Measurements from ENCODE around the gene R3HDM2.

The R3HDM2 gene

GRCh38 chr12:57218030-57218853 lies 212.6 kb downstream of the R3HDM2 start:
- Histone ChIP-seq H3K27ac (no peak overlapping the region), H3K9me3 (replicated peaks in 1 of 11) (no peaks in the 10 kb centered on the region), H3K4me1 (peaks cover 43 to 53% (median 48%) of the 10 kb centered on the region in 10 experiments), H3K4me3 (no peak overlapping the region), H3K27me3 (peaks cover 97 to 100% (median 99%) of the 10 kb centered on the region in 11 experiments), H3K36me3 (peaks cover 0 to 5% (median 0%) of the 10 kb centered on the region in 11 experiments; a peak in 1 of 22 replicates), H3K4me2 (peak overlapping the region in 3 of 11 experiments; percentile 98 to 100 (median 99); a peak in 1 of 22 replicates), H3K9ac (no peak overlapping the region), H4K20me1 (peaks cover 24 to 94% (median 68%) of the 10 kb centered on the region in 11 experiments; a peak in 21 of 22 replicates)
- TF ChIP-seq Cebpa-rat (IDR thresholded peaks at IDR 0.05): no peak

- Histone ChIP-seq H3K27me3 (peaks cover 86 to 89% (median 88%) of the 10 kb centered on the region in 11 experiments), H3K4me1 (peaks cover 48 to 60% (median 53%) of the 10 kb centered on the region in 10 experiments), H3K4me2 (peak overlapping the region; percentile 88 to 100 (median 98)), H3K27ac (no peak overlapping the region), H3K4me3 (peak overlapping the region; percentile 47 to 71 (median 60)), H3K9ac (peak overlapping the region in 9 of 11 experiments; percentile 1 to 63 (median 41); a peak in 12 of 22 replicates), H3K36me3 (peaks cover 0 to 13% (median 0%) of the 10 kb centered on the region in 11 experiments; a peak in 10 of 22 replicates), H3K9me3 (replicated peaks in 1 of 11) (no peaks in the 10 kb centered on the region), H4K20me1 (peaks cover 32 to 92% (median 67%) of the 10 kb centered on the region in 11 experiments)
- TF ChIP-seq Cebpa-rat (IDR thresholded peaks at IDR 0.05): no peak
Measured at GRCh38 chr12:57216921-57217879, 213.6 kb downstream of the R3HDM2 start.

- TF ChIP-seq Cebpa-rat (IDR thresholded peaks at IDR 0.05): no peak
- no peaks in the 10 kb centered on the region for H3K9me3 ChIP-seq (replicated peaks in 1 of 11)
- peaks cover 77 to 80% (median 79%) of the 10 kb centered on the region in 11 experiments for H3K27me3 ChIP-seq
- H3K4me2 ChIP-seq: peak within 1 kb of the TSS; percentile 88 to 100 (median 98)
- H3K4me3 ChIP-seq: peak within 1 kb of the TSS; percentile 47 to 71 (median 60)
- no peak within 1 kb of the TSS for H3K27ac ChIP-seq
- H3K4me1 ChIP-seq: peaks cover 47 to 66% (median 60%) of the 10 kb centered on the region in 10 experiments
- peak within 1 kb of the TSS in 9 of 11 experiments; percentile 22 to 63 (median 41); a peak in 13 of 22 replicates for H3K9ac ChIP-seq
- peaks cover 41 to 92% (median 61%) of the 10 kb centered on the region in 11 experiments for H4K20me1 ChIP-seq
- H3K36me3 ChIP-seq: peaks cover 0 to 22% (median 0%) of the 10 kb centered on the region in 11 experiments; a peak in 10 of 22 replicates
Measured at GRCh38 chr12:57216014-57216911, 214.6 kb downstream of the R3HDM2 start, which contains the start of gene NXPH4. Gene NXPH4, plus strand, starts transcription at chr12:57216794. Its CDS starts 176 bp downstream, at chr12:57216970.

DNA sequence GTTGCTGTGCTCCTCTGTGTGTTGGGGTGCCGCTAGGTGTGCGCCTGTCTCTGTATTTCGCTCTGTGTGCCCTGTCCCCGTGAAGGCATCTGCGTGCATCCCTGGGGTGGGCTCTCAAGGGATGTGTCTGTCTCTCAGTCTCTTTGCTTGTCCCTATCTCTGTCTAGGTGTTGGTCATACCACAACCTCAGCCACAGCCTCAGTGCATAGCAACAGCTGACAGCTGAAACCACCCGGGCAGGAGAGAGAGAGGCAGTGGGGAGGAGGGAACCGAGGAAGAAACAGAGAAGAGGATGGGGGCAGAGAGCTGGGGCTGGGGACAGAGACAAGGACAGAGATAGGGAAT lies 215.2 kb downstream of the R3HDM2 start:
- Histone ChIP-seq H3K9ac (peak overlapping the region in 2 of 11 experiments; percentile 19 to 22; a peak in 2 of 22 replicates), H3K4me3 (peak overlapping the region; percentile 47 to 71 (median 60)), H3K4me1 (peaks cover 47 to 72% (median 66%) of the 10 kb centered on the region in 10 experiments), H3K9me3 (replicated peaks in 1 of 11) (no peaks in the 10 kb centered on the region), H3K27ac (no peak overlapping the region), H3K27me3 (peaks cover 71 to 74% (median 73%) of the 10 kb centered on the region in 11 experiments), H3K36me3 (peaks cover 0 to 29% (median 0%) of the 10 kb centered on the region in 11 experiments; a peak in 10 of 22 replicates), H4K20me1 (peaks cover 44 to 92% (median 56%) of the 10 kb centered on the region in 11 experiments), H3K4me2 (peak overlapping the region; percentile 88 to 100 (median 98))
- TF ChIP-seq Cebpa-rat (IDR thresholded peaks at IDR 0.05): no peak

- no peak overlapping the region for H3K27ac ChIP-seq
- no peak overlapping the region; a peak in 1 of 20 replicates for H3K4me3 ChIP-seq
- peaks cover 0 to 34% (median 0%) of the 10 kb centered on the region in 11 experiments; a peak in 10 of 22 replicates for H3K36me3 ChIP-seq
- peaks cover 47 to 78% (median 71%) of the 10 kb centered on the region in 10 experiments for H3K4me1 ChIP-seq
- no peak overlapping the region for H3K9ac ChIP-seq
- TF ChIP-seq Cebpa-rat (IDR thresholded peaks at IDR 0.05): no peak
- peak overlapping the region in 7 of 11 experiments; percentile 81 to 100 (median 99); a peak in 9 of 22 replicates for H3K4me2 ChIP-seq
- no peaks in the 10 kb centered on the region for H3K9me3 ChIP-seq (replicated peaks in 1 of 11)
- H4K20me1 ChIP-seq: peaks cover 49 to 96% (median 60%) of the 10 kb centered on the region in 11 experiments
- H3K27me3 ChIP-seq: peaks cover 65 to 68% (median 67%) of the 10 kb centered on the region in 11 experiments
Measured at GRCh38 chr12:57215065-57215464, 215.8 kb downstream of the R3HDM2 start.

DNA sequence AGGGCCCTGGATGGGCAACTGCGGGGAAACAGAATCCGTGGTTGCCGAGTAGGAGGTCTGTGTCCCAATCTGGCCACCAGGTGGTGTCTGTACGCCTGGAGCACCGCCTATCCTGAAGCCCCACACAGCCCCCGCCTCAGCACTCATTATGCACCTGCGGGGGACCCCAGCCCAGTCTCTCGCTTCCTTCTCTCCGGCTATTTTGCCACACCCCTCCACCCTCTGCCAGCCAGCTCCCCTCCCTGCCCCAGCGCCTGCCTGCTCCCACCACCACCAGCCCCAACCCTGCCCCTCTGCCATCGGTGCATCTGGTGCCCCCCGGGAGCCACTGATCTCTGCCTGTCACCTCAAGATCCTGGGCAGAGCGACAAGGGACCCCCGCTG lies 216.5 kb downstream of the R3HDM2 start:
- Histone ChIP-seq H3K36me3 (peaks cover 0 to 41% (median 0%) of the 10 kb centered on the region in 11 experiments; a peak in 10 of 22 replicates), H4K20me1 (peaks cover 45 to 97% (median 59%) of the 10 kb centered on the region in 11 experiments), H3K4me2 (peak overlapping the region in 10 of 11 experiments; percentile 57 to 89 (median 72); a peak in 18 of 22 replicates), H3K9me3 (replicated peaks in 1 of 11) (no peaks in the 10 kb centered on the region), H3K9ac (no peak overlapping the region), H3K4me3 (no peak overlapping the region), H3K27me3 (peaks cover 58 to 61% (median 60%) of the 10 kb centered on the region in 11 experiments), H3K4me1 (peaks cover 47 to 84% (median 77%) of the 10 kb centered on the region in 10 experiments), H3K27ac (no peak overlapping the region)
- TF ChIP-seq Cebpa-rat (IDR thresholded peaks at IDR 0.05): no peak

DNA sequence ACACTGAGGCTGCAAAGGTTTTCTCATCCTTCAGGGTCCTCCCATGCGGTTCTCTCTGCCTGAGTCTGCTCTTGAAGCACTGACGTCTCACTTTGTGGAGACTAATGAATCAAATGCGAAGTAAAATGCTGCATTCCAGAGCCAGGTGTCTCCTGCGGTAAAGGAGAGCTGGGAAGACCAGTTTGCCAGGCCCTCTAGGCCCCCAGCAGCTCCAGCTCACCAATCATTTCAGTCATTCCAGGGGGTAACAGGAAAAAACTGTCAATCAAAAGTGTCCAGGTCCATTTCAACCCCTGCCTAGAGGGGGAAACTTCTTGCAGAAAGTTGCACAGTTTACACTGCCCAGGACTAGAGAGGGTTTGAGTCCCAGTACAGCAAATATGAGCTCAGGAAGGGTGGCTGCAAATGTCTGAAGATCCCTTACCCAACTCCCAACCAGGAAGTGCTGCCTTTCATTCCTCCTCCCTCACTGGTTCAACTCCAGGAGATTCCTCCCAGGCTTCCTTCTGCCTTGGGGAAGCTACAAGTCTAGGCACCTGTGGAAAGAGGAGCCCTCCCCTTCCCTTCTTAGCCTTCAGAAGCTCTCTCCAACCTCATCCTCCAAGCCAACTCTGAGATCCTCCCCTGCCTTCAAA lies 217.0 kb downstream of the R3HDM2 start:
- H3K27ac ChIP-seq: no peak overlapping the region
- H3K9ac ChIP-seq: no peak overlapping the region
- peaks cover 0 to 46% (median 0%) of the 10 kb centered on the region in 11 experiments; a peak in 10 of 22 replicates for H3K36me3 ChIP-seq
- peak overlapping the region; percentile 12 to 89 (median 71); a peak in 21 of 22 replicates for H3K4me2 ChIP-seq
- H4K20me1 ChIP-seq: peaks cover 40 to 97% (median 54%) of the 10 kb centered on the region in 11 experiments
- H3K4me1 ChIP-seq: peaks cover 47 to 89% (median 82%) of the 10 kb centered on the region in 10 experiments
- no peak overlapping the region for H3K4me3 ChIP-seq
- no peak for TF ChIP-seq Cebpa-rat (IDR thresholded peaks at IDR 0.05)
- H3K9me3 ChIP-seq (replicated peaks in 1 of 11): no peaks in the 10 kb centered on the region
- peaks cover 53 to 56% (median 55%) of the 10 kb centered on the region in 11 experiments for H3K27me3 ChIP-seq
